HG03342 (cell line): ENCODE results near the gene RPL10.

ENCODE experiments used
- ATAC-seq: cut with Tn5 transposase; IDR thresholded peaks from one replicate; pipeline ENCODE4 v1.9.1; 2021; ENCODE audit warnings: mild to moderate bottlenecking, moderate library complexity; ENCODE audit not compliant: unreplicated experiment

The RPL10 gene

DNA sequence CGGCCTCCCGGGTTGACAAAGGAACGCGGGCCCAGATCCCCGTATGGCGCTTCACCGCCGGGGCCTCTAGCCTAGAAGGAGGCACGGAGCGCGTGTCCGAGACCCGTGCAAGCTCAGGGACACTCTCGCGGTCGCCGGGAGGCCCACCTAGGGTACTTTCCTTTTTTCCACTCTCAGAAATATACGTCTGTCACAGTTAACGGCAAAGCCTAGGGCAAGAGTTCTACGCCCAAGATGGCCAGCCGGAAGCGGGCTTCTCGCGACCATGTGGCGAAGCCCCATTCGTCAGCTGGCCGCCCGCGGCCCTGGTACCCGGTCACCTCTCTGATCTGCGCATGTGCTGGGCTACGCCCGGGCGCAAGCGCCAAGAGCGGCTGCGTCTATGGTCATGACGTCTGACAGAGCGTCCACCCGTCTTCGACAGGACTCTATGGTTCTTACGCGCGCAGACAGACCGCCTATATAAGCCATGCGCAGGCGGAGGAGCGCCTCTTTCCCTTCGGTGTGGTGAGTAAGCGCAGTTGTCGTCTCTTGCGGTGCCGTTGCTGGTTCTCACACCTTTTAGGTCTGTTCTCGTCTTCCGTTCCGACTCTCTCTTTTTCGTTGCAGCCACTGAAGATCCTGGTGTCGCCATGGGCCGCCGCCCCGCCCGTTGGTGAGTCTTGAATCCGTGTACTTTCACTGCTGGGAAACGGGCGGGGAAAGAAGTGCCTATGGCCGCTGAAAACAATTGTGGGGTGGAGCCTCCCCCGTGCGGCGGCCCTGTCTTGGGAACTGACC, at the start of gene RPL10:
Gene RPL10, plus strand, starts transcription at position 490 of the 780 bp plus-strand sequence. Its CDS starts 143 bp downstream, at position 633.
- ATAC-seq: peak; percentile 68

DNA sequence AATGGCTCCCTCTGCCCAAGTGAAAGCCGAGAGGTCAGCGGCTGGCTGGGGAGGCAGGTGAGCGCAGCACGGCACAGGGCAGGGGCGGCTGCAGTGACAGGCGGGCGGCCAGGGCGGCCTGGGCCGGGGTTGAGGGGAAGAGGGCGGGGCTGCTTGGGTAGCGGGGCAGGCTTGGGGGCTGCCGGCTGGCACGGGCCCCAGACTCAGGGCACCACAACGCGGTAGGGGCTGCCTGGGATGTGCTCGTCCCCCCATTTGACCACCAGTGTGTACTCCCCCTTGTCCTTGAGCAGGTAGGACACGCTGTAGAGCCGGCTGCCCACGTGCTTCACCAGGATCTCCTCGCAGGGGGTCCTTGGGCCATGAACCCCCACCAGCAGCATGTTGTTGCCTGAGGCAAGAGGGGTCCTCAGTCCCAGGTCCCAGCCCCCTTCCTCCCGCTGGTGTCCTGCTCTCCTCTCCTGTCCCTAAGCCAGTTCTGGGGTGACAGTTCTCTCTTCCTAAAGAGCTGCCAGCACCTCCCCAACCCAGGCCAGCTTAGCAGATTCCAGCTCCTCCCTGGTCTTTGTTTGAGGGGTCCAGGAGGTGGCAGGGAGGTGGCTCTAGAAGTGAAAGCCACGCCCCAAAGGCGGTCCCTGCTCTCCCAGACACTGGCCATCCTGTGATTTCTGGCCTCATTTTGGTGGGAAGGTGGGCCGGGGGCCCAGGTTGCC, 49.4 kb upstream of the RPL10 start:
- ATAC-seq: no peak

DNA sequence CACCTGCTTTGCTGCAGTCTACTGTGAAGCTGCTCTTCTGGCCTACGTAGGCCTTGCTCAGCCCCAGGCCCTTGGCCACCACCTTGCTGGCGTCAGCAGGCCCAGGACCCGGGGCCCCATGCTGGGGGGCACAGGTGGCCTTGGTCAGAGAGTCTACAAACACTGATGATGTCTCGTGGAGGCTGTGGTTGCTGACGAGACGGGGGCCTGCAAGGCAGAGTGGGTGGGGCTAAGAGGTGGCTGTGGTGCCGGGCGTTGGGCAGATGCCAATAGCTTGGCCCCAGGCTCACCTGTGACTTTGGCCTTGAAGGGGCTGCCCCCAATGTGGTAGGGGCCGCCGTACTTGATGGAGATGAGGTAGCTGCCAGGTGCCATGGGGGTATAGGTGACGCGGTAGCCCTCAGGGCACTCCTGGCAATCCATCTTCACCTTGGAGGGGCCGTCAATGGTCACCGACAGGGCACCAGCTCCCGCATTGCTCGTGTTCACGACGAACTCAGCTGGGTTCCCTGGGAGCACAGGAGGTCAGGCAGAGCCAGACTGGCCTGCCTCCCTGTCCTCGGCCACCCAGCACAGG, 48.7 kb upstream of the RPL10 start:
- no peak for ATAC-seq

DNA sequence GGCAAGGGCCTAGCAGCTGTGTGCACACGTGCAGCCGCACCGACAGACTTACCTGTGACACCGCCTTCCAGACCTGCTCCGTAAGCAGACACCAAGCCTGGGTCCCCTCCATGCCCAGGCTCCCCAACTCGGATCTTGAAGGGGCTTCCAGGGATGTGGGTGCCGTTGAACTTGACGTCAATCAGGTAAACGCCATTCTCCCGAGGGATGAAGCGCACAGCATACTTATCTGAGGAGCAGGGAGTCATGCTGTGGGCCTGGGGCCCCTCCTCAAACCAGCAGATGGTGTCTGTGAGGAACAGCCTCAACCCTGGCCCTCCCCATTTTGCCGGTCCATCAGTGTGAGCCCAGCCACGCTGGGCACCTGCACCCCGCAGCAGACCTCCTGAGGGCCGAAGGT, 48.2 kb upstream of the RPL10 start:
- no peak for ATAC-seq

DNA sequence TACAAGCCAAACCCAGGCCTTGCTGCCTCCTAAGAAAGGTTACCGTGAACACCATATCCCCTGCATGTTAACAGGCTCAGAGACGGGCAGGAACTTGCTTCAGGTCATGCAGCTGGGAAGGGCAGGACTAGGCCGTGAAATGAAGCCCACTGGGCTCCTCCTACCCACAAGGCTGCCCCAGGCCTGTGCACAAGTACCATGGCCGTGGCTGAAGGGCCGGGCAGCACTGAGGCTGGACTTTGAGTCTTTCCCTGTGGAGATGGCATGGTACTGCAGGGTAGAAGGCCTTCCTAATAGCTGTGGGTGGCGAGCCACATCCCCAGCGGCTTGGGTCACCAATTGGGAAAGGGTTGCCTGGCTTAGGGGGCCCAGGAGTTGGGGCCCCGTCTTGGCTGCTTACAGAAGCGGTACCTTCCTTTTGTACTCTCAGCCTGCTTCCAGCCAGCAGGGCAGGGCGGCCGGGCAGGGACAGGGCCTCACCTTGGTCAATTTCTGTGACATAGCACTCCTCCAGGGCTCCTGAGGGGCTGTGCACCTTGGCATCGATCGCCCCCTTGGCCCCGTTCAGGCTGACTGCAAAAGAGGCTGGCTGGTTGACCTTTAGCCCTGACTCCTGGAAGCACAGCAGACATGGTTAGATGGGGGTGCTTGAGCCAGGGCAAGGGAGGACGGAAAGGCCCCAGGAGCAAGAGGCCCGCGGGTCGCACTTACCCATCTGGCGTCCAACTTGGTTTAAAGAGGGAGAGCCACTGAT, 47.6 kb upstream of the RPL10 start:
- ATAC-seq: no peak

DNA sequence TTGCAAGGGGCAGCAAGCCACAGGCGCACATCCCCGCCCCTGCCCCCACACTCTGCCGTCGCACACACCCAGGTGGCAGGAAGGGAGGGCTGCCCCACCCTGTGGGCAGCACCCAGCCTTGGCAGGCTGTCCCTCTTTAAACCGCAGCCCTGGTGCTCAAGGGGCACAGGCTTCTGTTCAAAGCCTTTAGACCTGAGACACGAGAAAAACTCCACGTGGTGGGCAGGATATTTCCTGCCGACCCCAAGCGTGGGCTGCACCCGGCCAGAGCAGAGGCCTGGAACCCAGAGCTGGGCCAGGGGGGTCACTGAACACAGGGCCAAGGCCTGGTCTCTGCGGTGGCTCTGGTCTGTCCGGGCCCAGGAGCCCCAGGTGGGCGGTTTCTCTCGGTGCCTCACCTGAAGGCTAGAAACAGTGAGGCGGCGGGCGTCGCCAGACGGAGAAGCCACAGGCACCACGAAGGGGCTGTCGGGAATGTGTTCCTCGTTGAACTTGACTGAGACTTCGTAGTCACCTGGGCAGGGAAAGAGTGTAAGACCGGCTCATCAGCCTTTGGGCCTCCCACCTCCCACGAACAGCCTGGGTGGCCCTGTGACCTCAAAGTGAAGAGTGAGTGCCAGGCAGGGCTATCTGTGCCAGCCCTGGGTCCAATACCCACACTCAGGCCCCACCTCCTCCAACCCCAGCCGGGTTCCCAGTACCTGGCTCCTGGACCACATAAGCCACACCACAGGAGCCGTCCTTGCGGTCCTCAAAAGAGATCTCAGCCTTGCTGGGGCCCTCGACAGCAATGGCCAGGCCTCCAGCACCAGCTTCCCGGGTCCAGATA, 46.8 kb upstream of the RPL10 start:
- ATAC-seq: no peak

DNA sequence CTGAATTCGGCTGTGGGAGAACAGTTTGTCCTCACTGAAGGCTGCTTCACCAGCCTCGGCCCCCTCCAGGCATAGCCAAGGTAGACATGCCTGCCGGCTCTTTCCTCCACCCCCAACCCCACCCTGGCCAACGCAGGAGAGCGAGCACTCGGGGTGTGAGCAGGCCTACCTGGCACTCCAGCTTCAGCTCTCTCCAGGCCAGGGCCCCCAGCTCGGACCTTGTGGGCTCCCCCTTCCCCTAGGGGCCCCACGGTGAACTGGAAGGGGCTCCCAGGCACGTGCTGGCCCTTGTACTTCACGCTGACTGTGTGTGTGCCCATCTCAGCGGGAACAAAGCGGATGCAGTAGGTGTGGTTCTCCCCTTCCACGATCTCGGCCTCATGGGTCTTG, 46.2 kb upstream of the RPL10 start:
- no peak for ATAC-seq

DNA sequence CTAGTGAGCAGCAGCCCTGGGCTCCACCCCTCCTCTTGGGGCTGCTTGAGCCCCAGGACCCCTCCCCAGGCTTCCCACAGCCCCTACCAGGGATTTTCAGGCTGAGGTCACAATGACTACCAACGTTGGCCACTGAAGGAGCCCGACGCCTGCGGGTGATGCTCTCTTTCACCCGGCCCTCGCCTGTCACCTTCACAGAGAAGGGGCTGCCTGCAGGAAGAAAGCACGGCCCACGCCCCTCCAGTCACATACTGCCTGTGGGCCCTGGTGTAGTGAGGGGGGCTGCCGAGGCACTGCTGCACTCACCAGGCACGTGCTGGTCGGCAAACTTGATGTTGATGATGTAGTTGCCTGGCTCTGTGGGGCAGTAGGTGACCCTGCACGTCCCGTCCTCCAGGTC, 45.7 kb upstream of the RPL10 start:
- no peak for ATAC-seq

DNA sequence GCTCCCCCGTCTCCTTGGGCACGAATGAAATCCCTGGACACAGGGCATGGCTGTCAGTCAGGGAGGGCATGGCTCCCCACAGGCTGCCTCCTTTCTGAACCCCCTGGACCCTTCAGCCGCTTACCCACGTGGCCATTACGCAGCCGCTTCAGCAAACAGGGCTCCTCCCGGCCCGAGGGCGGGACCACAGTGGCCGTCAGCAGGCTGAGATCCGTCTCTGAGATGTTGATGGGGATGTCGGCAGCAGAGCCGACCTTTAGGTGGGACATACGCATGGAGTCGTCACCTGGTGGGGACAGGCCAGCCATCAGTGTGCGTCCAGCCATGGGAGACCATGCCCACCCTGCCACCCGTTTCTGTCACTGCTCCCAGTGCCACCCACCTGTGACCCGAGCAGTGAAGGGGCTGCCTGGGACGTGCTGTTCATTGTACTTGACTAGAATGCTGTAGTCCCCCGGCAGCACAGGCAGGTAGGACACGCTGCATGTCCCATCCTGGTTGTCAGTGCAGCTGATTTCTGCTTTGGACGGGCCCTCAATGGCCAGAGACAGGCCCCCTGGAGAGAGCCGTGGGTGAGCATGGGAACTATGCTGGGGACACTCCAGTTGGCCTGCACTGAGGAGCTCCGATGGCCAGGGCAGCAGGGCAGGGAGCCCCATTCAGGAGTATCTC, 44.9 kb upstream of the RPL10 start:
- no peak for ATAC-seq

DNA sequence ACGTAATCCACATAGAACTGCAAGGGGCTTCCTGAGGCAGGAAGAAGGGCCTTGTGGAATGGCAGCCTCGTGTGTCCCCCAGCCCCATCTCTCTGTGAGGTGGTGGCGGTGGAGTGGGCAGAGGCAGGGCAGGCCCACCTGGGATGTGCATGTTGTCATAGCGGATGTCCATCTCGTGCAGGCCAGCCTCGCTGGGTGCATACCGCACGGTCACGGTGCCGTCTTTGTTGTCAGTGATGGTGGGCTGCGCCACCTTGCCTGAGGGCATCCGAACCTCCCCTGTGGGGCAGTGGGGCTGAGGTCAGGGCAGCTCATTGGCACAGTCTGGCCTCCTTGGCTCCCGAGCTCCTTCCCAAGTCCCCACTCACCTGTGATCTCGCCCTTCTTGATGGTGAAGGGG, 44.2 kb upstream of the RPL10 start:
- ATAC-seq: no peak

DNA sequence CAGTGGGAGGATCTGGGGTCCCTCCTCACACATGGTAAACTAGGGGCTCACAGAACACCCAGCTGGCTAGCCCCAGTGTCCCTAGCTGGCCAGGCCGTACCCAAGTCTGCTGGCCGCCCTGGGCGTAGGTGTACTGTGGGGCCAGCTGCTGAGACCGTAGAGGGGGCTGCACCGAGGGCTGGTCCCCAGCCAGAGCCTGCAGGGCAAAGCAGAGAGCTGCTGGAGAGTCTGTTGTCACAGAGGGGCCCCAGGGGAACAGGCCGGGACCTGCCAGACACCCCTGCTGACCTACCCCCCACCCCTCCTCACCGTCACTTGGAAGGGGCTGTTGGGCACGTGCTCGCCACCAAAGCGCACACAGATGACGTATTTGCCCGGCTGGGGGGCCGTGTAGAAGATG, 43.7 kb upstream of the RPL10 start:
- no peak for ATAC-seq

DNA sequence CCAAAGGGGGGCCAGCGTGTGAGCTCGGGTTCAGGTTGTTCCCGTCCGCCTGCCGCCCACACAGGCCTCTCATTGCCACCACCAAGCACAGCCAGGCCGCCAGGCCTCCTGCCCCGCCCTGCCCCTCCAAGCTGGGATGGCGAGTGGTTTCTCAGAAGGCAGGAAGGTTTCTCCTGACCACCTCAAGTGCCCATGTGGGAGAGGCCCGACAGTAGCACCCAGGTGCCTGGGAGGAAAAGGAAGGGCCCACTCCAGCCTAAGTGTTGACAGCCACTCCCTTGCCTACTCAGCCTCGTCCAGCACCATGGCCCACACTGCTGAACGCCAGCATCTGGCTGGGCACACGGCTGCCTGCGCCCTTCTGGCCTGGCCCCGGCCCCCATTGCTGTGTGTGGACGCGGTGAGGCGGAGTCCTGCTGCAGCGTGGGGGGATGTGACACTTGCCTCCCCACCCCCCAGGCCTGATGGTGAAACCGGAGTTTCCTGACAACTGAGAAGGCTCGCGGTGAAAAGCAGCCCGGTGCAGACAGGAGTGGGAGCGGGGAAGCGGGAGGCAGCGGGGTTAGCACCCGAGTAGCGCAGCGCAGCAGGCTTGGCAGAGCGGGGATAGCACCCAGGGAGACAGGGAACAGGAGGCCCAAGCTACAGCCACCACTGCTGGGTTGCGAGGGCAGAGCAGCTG, 42.9 kb upstream of the RPL10 start:
- ATAC-seq: no peak

DNA sequence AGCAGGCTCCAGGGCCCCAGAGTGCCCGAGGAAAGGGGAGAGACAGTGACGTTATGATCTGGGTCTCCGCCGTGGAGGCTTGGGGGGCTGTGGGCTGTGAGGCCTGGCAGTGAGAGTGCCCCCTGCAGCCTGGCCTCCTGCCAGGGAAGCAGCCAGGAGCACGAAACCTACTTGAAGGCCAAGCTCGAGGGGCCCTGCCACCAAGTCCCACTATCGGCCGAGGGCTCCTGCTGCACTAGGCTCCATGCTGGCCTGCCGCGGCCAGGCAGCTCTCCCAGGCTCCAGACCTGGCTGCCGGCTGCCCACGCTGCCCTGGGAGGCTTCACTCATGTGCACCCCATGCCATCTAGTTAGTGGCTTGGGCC, 42.4 kb upstream of the RPL10 start:
- ATAC-seq: no peak

DNA sequence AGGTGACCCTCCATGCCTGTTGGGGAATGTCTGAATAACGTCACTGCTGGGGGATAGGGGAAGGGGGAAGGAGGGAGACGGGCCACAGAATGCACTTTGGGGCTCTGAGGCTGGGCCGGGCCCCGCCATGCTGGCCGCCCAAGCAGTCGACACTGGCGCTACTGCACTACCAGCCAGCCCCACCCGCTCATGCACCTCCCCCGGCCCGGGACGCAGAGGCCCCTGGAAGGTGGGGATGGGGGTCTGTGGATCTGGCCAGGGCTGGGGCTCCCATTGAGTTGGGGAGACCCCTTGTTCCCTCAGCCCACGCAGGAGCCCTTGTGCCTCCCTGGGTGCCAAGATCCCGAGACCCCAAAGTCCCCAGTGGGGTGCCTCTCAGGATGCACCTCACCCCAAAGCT, 41.6 kb upstream of the RPL10 start:
- no peak for ATAC-seq

DNA sequence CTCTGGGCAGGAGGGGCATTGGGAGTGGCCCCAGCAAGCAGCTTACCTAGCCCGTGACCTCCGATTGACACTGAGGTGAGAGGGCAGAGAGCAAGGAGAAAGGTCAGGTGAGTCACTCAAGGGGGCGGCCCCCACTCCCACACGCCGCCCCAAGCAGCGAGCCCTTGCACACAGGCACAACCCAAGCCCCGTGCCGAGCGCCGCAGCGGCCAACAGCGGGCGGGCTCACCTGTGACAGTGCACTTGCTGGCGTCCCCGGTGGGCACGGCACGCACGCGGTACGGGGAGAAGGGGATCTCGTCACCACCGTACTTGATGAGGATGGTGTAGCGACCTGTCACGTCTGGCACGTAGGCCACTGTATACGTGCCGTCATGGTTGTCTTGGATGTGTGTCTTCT, 41.0 kb upstream of the RPL10 start:
- ATAC-seq: no peak

DNA sequence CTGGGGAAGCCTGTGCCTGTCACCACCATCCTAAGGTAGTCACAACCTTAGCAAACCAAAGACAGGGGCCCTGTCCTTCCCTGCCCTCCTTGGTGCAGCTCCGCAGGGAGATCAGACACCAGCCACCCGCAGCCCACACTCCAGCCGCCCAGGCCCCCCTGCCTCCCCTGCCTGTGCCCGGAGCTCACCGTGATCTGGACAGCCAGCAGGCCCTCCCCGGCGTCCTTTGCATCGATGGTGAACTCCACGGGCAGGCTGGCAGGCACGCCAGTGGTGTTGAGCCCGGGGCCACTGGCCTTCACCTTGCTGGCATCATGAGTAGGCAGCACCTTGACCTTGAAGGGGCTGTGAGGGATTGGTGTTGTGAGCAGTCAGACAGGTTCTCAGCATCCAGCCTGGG, 40.2 kb upstream of the RPL10 start:
- ATAC-seq: no peak

DNA sequence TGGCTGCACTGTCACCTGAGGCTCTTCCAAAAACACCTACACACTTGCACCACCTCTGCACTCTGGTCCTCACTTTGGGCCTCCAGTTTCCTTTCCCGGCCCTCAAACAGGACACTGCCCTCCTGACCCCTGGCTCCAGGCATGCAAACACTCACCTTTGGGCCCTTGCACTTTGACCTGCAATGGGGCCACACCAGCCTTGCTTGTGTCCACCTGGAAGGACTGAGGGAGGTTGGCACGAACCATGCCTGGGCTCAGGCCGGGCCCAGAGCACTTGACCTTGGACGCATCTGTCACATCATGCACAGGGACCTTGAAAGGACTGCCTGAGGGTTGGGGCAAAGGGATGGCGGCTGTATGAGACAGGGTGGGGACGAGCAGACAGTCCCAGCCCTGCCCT, 39.3 kb upstream of the RPL10 start:
- ATAC-seq: no peak

DNA sequence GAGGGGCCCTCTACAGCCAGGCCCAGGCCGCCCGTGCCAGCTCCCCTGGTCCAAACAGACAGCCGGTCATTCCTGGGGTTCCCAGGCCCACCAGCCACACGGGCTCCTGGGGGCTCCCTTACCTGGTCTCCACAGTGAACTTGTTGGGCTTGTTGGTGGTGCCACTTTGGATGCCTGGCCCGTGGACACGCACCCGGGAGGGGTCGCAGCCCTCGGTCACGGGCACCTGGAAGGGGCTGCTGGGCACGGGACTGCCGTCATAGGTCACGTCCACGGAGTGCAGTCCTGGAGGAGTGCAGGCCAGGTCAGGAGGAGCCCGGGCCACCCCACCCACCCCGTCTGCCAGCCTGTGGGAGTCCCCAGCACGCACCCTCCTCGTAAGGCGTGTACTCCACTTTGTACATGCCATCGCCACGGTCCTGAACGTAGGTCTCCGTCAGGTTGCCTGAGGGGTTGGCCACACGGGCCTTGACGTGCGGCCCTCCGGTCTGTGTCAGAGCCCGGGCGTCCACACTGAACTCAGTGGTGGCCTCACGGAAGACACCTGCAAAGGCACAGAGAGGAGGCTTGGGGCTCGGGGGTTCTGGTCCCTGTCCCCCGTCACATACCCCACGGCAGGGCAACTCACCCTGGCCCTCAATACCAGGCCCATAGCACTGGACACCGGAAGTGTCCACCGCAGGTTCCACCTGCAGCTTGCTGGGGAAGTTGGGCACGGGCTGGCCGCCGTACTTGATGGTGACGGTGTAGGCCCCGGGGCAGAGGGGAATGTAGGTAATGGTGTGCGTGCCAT, 38.6 kb upstream of the RPL10 start:
- no peak for ATAC-seq
